GM23338 (cell line): ENCODE data around the gene CDH23. TPM values are rescaled to one million over a fixed set of nuclear protein-coding genes. Genes with fewer than 3 reads are reported as not detected.

ENCODE experiments used
- ATAC-seq: fragments of 200-7000 bp; cut with Tn5 transposase; 3 replicates; pipeline ENCODE4 v1.9.1; 2020
- DNase-seq: peaks from one replicate; pipeline ENCODE4 v3.0.0-alpha.2; 2015; ENCODE audit warnings: low spot score
- H2AFZ ChIP-seq: fragments of 200-600 bp; sonication (generic); 2 replicates; pipeline ENCODE4 v1.8.0; 2016; ENCODE audit warnings: antibody characterized with exemption, mild to moderate bottlenecking, moderate library complexity
- H3F3A ChIP-seq: fragments of 200-600 bp; sonication (generic); replicated peaks from 2 replicates; pipeline ENCODE4 v1.8.0; 2017; ENCODE audit warnings: antibody characterized with exemption, mixed run types, low read depth
- H3K27ac ChIP-seq: fragments of 200-600 bp; sonication (generic); 2 replicates; pipeline ENCODE4 v1.6.1; 2016; ENCODE audit warnings: low read depth
- H3K27me3 ChIP-seq: fragments of 200-600 bp; sonication (generic); 2 replicates; pipeline ENCODE4 v1.8.0; 2016; ENCODE audit warnings: mild to moderate bottlenecking, mixed run types, moderate library complexity; ENCODE audit not compliant: insufficient read depth
- H3K36me3 ChIP-seq: fragments of 200-600 bp; sonication (generic); 2 replicates; pipeline ENCODE4 v1.8.0; 2016; ENCODE audit warnings: mild to moderate bottlenecking; ENCODE audit not compliant: insufficient read depth
- H3K4me1 ChIP-seq: fragments of 200-600 bp; sonication (generic); 2 replicates; pipeline ENCODE4 v1.8.0; 2016; ENCODE audit warnings: mild to moderate bottlenecking, moderate library complexity; ENCODE audit not compliant: insufficient read depth
- H3K4me2 ChIP-seq: fragments of 200-600 bp; sonication (generic); 2 replicates; pipeline ENCODE4 v1.7.1; 2017; ENCODE audit warnings: mixed run types
- H3K4me3 ChIP-seq: fragments of 200-600 bp; sonication (generic); 2 replicates; pipeline ENCODE4 v1.6.1; 2016; ENCODE audit warnings: mixed run types
- H3K79me2 ChIP-seq: fragments of 200-600 bp; sonication (generic); replicated peaks from 2 replicates; pipeline ENCODE4 v1.8.0; 2017; ENCODE audit warnings: mild to moderate bottlenecking; ENCODE audit not compliant: insufficient read depth
- H3K9me2 ChIP-seq: fragments of 200-600 bp; sonication (generic); 2 replicates; pipeline ENCODE4 v1.8.0; 2017; ENCODE audit not compliant: insufficient read depth
- H4K20me1 ChIP-seq: fragments of 200-600 bp; sonication (generic); replicated peaks from 2 replicates; pipeline ENCODE4 v1.8.0; 2017; ENCODE audit warnings: mild to moderate bottlenecking; ENCODE audit not compliant: insufficient read depth
- H3K27ac Mint-ChIP-seq: 2 replicates; pipeline ENCODE4 v1.8.0; 2020; ENCODE audit warnings: inconsistent platforms, mild to moderate bottlenecking, moderate library complexity, mixed read lengths
- H3K27me3 Mint-ChIP-seq: 3 replicates; pipeline ENCODE4 v1.8.0; 2022; ENCODE audit warnings: low read depth, mild to moderate bottlenecking, moderate library complexity, mixed read lengths, inconsistent platforms; ENCODE audit not compliant: insufficient read depth, poor library complexity
- H3K36me3 Mint-ChIP-seq: 3 replicates; pipeline ENCODE4 v1.8.0; 2021; ENCODE audit warnings: low read depth, mild to moderate bottlenecking, inconsistent platforms, moderate library complexity, mixed read lengths
- H3K4me1 Mint-ChIP-seq: 3 replicates; pipeline ENCODE4 v1.8.0; 2020; ENCODE audit warnings: mild to moderate bottlenecking, inconsistent platforms, mixed read lengths
- H3K4me3 Mint-ChIP-seq: 3 replicates; pipeline ENCODE4 v1.8.0; 2021; ENCODE audit warnings: moderate library complexity, mild to moderate bottlenecking, inconsistent platforms, mixed read lengths
- H3K9me3 Mint-ChIP-seq: 3 replicates; pipeline ENCODE4 v1.8.0; 2020; ENCODE audit warnings: moderate library complexity, mild to moderate bottlenecking, inconsistent platforms, mixed read lengths
- CREB1 ChIP-seq: fragments of 250-450 bp; sonication (Bioruptor Pico); IDR thresholded peaks from 2 replicates; pipeline ENCODE4 v1.5.0; 2020; ENCODE audit warnings: low read depth, mild to moderate bottlenecking, moderate library complexity
- EZH2 ChIP-seq: fragments of 200-600 bp; sonication (generic); IDR thresholded peaks from one replicate; pipeline ENCODE4 v1.8.0; 2017; ENCODE audit warnings: antibody characterized with exemption, mild to moderate bottlenecking, low read depth; ENCODE audit not compliant: unreplicated experiment
- EZH2phosphoT487 ChIP-seq: fragments of 200-600 bp; sonication (generic); IDR thresholded peaks from one replicate; pipeline ENCODE4 v1.8.1; 2018; ENCODE audit warnings: antibody characterized with exemption; ENCODE audit not compliant: unreplicated experiment
- JUNB ChIP-seq: IDR thresholded peaks from one replicate; pipeline ENCODE4 v1.6.1; 2016; ENCODE audit warnings: antibody characterized with exemption; ENCODE audit not compliant: unreplicated experiment
- NANOG ChIP-seq: IDR thresholded peaks from 2 replicates; pipeline ENCODE4 v1.6.1; 2016; ENCODE audit warnings: antibody characterized with exemption, borderline replicate concordance
- POLR2AphosphoS5 ChIP-seq: IDR thresholded peaks from 2 replicates; pipeline ENCODE4 v1.6.1; 2016; ENCODE audit warnings: antibody characterized with exemption, low read depth
- STAT1 ChIP-seq: IDR thresholded peaks from one replicate; pipeline ENCODE4 v1.6.1; 2016; ENCODE audit warnings: antibody characterized with exemption; ENCODE audit not compliant: unreplicated experiment
- ZNF114 ChIP-seq: fragments of 250-450 bp; sonication (Bioruptor Pico); IDR thresholded peaks from 2 replicates; pipeline ENCODE4 v1.5.0; 2020; ENCODE audit warnings: mild to moderate bottlenecking, moderate library complexity
- ZNF331 ChIP-seq: fragments of 250-450 bp; sonication (Bioruptor Pico); IDR thresholded peaks from 2 replicates; pipeline ENCODE4 v1.5.0; 2020; ENCODE audit warnings: low read depth, mild to moderate bottlenecking, moderate library complexity
- polyA plus RNA-seq: library from polyadenylated mRNA; unstranded; fragments of >200 nt; fragmentation: Nextera tagmentation; extraction: Ambion mirVana; gene quantifications from 2 replicates; pipeline ENCODE4 v1.2.1, GENCODE V29; 2016
- total RNA-seq: library from RNA; depleted of rRNA; stranded (reverse); fragments of >200 nt; shearing (Covaris generic); gene quantifications from 2 replicates; pipeline ENCODE4 v1.2.3, GENCODE V29; 2014
- TF ChIP-seq, protein P1 (sequence below): IDR thresholded peaks from one replicate; pipeline ENCODE4 v1.6.1; 2018; ENCODE audit warnings: antibody characterized with exemption; ENCODE audit not compliant: unreplicated experiment
- TF ChIP-seq, protein P2 (sequence below): IDR thresholded peaks from 2 replicates; pipeline ENCODE4 v1.6.1; 2016; ENCODE audit warnings: antibody characterized with exemption

CDH23 gene
- total and polyA plus RNA-seq, 2 experiments from 2014 or later, result 0.95 to 4.3 TPM

DNA sequence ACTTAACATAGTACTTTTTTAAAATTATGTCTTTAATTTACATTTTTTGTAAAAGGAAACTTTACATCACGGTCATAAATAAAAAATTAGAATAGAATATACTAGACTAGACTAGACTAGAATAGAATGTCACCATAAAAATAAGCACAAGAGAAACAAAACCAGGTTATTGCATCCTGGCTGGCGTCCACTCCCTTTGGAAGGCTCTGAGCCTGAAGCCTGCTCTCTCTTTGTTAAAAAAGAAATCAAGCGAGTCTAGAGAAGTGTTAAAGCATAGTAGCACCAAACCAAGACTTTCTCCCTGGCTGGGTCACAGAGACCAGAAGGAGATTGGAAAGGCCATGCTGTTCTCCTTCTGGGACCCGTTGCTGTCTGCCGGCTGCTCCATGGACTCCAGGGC is 218.2 kb downstream of the CDH23 start (continued):
- TF ChIP-seq, protein P1, sequence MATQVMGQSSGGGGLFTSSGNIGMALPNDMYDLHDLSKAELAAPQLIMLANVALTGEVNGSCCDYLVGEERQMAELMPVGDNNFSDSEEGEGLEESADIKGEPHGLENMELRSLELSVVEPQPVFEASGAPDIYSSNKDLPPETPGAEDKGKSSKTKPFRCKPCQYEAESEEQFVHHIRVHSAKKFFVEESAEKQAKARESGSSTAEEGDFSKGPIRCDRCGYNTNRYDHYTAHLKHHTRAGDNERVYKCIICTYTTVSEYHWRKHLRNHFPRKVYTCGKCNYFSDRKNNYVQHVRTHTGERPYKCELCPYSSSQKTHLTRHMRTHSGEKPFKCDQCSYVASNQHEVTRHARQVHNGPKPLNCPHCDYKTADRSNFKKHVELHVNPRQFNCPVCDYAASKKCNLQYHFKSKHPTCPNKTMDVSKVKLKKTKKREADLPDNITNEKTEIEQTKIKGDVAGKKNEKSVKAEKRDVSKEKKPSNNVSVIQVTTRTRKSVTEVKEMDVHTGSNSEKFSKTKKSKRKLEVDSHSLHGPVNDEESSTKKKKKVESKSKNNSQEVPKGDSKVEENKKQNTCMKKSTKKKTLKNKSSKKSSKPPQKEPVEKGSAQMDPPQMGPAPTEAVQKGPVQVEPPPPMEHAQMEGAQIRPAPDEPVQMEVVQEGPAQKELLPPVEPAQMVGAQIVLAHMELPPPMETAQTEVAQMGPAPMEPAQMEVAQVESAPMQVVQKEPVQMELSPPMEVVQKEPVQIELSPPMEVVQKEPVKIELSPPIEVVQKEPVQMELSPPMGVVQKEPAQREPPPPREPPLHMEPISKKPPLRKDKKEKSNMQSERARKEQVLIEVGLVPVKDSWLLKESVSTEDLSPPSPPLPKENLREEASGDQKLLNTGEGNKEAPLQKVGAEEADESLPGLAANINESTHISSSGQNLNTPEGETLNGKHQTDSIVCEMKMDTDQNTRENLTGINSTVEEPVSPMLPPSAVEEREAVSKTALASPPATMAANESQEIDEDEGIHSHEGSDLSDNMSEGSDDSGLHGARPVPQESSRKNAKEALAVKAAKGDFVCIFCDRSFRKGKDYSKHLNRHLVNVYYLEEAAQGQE, result no peak
- TF ChIP-seq EZH2 (no peak), POLR2AphosphoS5 (no peak), CREB1 (CRISPR knock-in tag) (no peak), JUNB (no peak), EZH2phosphoT487 (no peak)

DNA sequence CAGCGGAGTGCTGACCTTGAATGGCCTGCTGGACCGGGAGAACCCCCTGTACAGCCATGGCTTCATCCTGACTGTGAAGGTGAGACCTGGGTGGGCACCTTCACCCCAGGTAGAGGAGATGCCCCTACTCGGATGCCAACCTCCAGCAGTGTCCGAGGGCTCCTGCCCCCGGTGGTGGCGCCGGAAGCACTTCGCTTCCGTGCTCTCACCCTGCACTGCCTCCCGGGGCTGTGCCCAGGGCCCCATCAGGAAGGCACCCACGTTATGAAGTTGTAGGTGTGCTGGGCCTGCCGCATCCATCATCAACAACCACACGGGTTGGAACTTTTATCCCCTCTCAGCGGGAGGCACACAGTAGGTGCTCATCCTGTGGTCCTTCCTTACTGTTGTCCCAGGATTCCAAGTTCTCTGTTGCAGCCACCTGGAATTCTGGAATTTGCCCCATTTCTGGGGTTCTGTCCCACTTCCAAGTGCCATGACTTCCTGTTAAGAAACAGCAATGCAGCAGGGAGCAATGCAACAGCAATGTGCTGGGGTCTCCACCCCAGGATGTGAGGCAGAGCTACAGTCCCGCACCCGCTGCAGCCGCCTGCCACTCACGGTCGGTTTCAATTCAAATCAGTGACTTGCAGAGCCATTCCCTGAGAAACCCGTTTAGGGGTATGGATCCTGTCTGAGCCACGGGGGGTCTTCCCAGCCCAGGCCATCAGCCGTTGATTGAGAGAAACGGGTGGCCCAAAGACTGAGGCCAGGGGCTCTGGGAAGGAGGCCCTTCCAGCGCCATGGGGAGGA is 219.0 kb downstream of the CDH23 start:
- H3K4me3 Mint-ChIP-seq, result no peak overlapping the region
- Histone ChIP-seq H3K4me3 (no peak overlapping the region), H3K36me3 (no peaks in the 10 kb centered on the region), H3K4me2 (no peak overlapping the region), H3K27me3 (no peaks in the 10 kb centered on the region), H3K9me2 (no peaks in the 10 kb centered on the region), H3F3A (no peaks in the 10 kb centered on the region; the same call in 1 of the 2 replicates), H3K4me1 (peaks cover under 1% of the 10 kb centered on the region), H3K27ac (no peak overlapping the region), H2AFZ (no peak overlapping the region), H3K79me2 (no peaks in the 10 kb centered on the region), H4K20me1 (no peaks in the 10 kb centered on the region)
- H3K27ac Mint-ChIP-seq, result no peak overlapping the region
- peaks cover 15% of the 10 kb centered on the region for H3K36me3 Mint-ChIP-seq
- no peak for ATAC-seq
- DNase-seq, result no peak
- H3K9me3 Mint-ChIP-seq, result peaks cover 10% of the 10 kb centered on the region
- H3K27me3 Mint-ChIP-seq, result peaks cover 17% of the 10 kb centered on the region
- peaks cover 29% of the 10 kb centered on the region for H3K4me1 Mint-ChIP-seq
- TF ChIP-seq EZH2 (no peak), ZNF331 (CRISPR knock-in tag) (no peak), POLR2AphosphoS5 (no peak), CREB1 (CRISPR knock-in tag) (no peak), STAT1 (no peak), ZNF114 (CRISPR knock-in tag) (no peak), EZH2phosphoT487 (no peak), NANOG (no peak)
- TF ChIP-seq, protein P2, sequence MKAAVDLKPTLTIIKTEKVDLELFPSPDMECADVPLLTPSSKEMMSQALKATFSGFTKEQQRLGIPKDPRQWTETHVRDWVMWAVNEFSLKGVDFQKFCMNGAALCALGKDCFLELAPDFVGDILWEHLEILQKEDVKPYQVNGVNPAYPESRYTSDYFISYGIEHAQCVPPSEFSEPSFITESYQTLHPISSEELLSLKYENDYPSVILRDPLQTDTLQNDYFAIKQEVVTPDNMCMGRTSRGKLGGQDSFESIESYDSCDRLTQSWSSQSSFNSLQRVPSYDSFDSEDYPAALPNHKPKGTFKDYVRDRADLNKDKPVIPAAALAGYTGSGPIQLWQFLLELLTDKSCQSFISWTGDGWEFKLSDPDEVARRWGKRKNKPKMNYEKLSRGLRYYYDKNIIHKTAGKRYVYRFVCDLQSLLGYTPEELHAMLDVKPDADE, result no peak
- TF ChIP-seq, protein P1, result no peak
